ENCODE data around the gene PTPRD.

DNA sequence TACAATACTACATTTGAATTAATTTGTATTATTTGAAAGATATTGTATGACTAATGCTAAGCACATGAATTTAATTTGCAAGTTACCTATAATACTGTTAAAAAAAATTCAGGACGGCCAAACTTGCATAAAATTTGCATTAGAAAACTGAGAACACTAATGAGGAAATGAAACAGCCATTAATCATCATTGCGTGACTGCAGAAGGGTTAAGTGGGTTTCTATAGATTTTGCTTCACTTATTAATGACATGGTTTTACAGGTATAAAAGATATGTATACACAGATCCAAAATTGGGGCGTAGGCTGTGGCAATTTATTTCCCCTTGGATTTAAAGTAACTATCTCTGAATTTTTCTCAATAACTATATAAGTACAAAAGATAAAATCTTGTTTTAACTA is 882.6 kb downstream of the PTPRD start:
- TF ChIP-seq, protein P1, sequence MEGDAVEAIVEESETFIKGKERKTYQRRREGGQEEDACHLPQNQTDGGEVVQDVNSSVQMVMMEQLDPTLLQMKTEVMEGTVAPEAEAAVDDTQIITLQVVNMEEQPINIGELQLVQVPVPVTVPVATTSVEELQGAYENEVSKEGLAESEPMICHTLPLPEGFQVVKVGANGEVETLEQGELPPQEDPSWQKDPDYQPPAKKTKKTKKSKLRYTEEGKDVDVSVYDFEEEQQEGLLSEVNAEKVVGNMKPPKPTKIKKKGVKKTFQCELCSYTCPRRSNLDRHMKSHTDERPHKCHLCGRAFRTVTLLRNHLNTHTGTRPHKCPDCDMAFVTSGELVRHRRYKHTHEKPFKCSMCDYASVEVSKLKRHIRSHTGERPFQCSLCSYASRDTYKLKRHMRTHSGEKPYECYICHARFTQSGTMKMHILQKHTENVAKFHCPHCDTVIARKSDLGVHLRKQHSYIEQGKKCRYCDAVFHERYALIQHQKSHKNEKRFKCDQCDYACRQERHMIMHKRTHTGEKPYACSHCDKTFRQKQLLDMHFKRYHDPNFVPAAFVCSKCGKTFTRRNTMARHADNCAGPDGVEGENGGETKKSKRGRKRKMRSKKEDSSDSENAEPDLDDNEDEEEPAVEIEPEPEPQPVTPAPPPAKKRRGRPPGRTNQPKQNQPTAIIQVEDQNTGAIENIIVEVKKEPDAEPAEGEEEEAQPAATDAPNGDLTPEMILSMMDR (conservative IDR thresholded peaks at IDR 0.05; ENCODE audit: low read length), result no peak
- no peak for TF ChIP-seq EZH2phosphoT487 (IDR thresholded peaks at IDR 0.05; ENCODE audit: borderline replicate concordance, low read depth, low read length)

Measured in OCI-LY7 (cell line).